Smooth muscle cell (in vitro differentiated cells): ENCODE measurements around the gene IFIT1. TPM values are rescaled to one million over a fixed set of nuclear protein-coding genes. Genes with fewer than 3 reads are reported as not detected.

Experiments used
- DNase-seq: peaks from one replicate; lab custom pipeline; 2025; ENCODE audit not compliant: unreplicated experiment; lab: John Stamatoyannopoulos, UW
- H2AFZ ChIP-seq: fragments of 200-600 bp; sonication (generic); 2 replicates; pipeline ENCODE4 v1.6.0; 2016; ENCODE audit warnings: antibody characterized with exemption, low read depth, mild to moderate bottlenecking
- H3F3A ChIP-seq: fragments of 200-600 bp; sonication (generic); 2 replicates; pipeline ENCODE4 v1.6.0; 2017; ENCODE audit warnings: antibody characterized with exemption, low read depth
- H3K27ac ChIP-seq: fragments of 200-600 bp; sonication (generic); 2 replicates; pipeline ENCODE4 v1.5.1; 2016; ENCODE audit warnings: low read depth, mild to moderate bottlenecking
- H3K27me3 ChIP-seq: fragments of 200-600 bp; sonication (generic); 2 replicates; pipeline ENCODE4 v1.6.1; 2016; ENCODE audit warnings: low read depth, mild to moderate bottlenecking
- H3K36me3 ChIP-seq: fragments of 200-600 bp; sonication (generic); 2 replicates; pipeline ENCODE4 v1.5.1; 2016; ENCODE audit warnings: low read depth
- H3K4me1 ChIP-seq: fragments of 200-600 bp; sonication (generic); 2 replicates; pipeline ENCODE4 v1.5.1; 2016; ENCODE audit warnings: low read depth
- H3K4me2 ChIP-seq: fragments of 200-600 bp; sonication (generic); 2 replicates; pipeline ENCODE4 v1.6.0; 2016; ENCODE audit warnings: mild to moderate bottlenecking
- H3K4me3 ChIP-seq: fragments of 200-600 bp; sonication (generic); 2 replicates; pipeline ENCODE4 v1.5.1; 2016; ENCODE audit warnings: mild to moderate bottlenecking
- H3K79me2 ChIP-seq: fragments of 200-600 bp; sonication (generic); 2 replicates; pipeline ENCODE4 v1.6.0; 2016; ENCODE audit warnings: low read depth, mild to moderate bottlenecking
- H3K9ac ChIP-seq: fragments of 200-600 bp; sonication (generic); 2 replicates; pipeline ENCODE4 v1.6.0; 2016; ENCODE audit warnings: low read depth
- H3K9me3 ChIP-seq: fragments of 200-600 bp; sonication (generic); replicated peaks from 2 replicates; pipeline ENCODE4 v1.5.1; 2016; ENCODE audit warnings: low read depth
- H4K20me1 ChIP-seq: fragments of 200-600 bp; sonication (generic); 2 replicates; pipeline ENCODE4 v1.6.0; 2016; ENCODE audit warnings: low read depth
- CTCF ChIP-seq: fragments of 200-600 bp; sonication (generic); IDR thresholded peaks from 2 replicates; pipeline ENCODE4 v1.5.1; 2017; ENCODE audit warnings: borderline replicate concordance, mild to moderate bottlenecking, antibody characterized with exemption; ENCODE audit not compliant: insufficient read depth, poor library complexity, severe bottlenecking
- WGBS: methylation state at CpG from one replicate; pipeline ENCODE4 v1.1.7; 2016; ENCODE audit warnings: low lambda C conversion rate; 5-methylcytosine and 5-hydroxymethylcytosine counted together
- polyA plus RNA-seq: library from polyadenylated mRNA; unstranded; fragments of >200 nt; fragmentation: Nextera tagmentation; extraction: Ambion mirVana; gene quantifications from 2 replicates; pipeline ENCODE4 v1.2.1, GENCODE V29; 2016
- total RNA-seq: library from RNA; depleted of rRNA; stranded (reverse); fragments of >200 nt; gene quantifications from 2 replicates; pipeline ENCODE4 v1.2.3, GENCODE V29; 2014

The IFIT1 gene
- total and polyA plus RNA-seq, 2 experiments from 2014 or later: 1.2 to 1.8 TPM

- Histone ChIP-seq H3K36me3 (no peaks in the 10 kb centered on the region), H3K4me2 (no peak overlapping the region), H3K79me2 (no peaks in the 10 kb centered on the region), H3K27ac (no peak overlapping the region), H3F3A (no peaks in the 10 kb centered on the region), H2AFZ (no peak overlapping the region), H4K20me1 (no peaks in the 10 kb centered on the region), H3K9ac (no peak overlapping the region), H3K9me3 (no peaks in the 10 kb centered on the region), H3K27me3 (no peaks in the 10 kb centered on the region), H3K4me1 (no peaks in the 10 kb centered on the region), H3K4me3 (no peak overlapping the region)
- DNase-seq: no peak
- WGBS: 76% methylated on average over 1 of the region's 1 CpG
- no peak for TF ChIP-seq CTCF
These were observed 36.5 kb downstream of the IFIT1 start for GRCh38 chr10:89428877-89429276.

GRCh38 chr10:89431977-89432376 is 39.6 kb downstream of the IFIT1 start:
- Histone ChIP-seq H3K27me3 (no peaks in the 10 kb centered on the region), H3K27ac (no peak overlapping the region), H3K4me2 (no peak overlapping the region), H3K4me3 (no peak overlapping the region), H3K36me3 (no peaks in the 10 kb centered on the region), H4K20me1 (no peaks in the 10 kb centered on the region), H3K9me3 (no peaks in the 10 kb centered on the region), H2AFZ (no peak overlapping the region), H3K79me2 (no peaks in the 10 kb centered on the region), H3K4me1 (no peaks in the 10 kb centered on the region), H3K9ac (no peak overlapping the region), H3F3A (no peaks in the 10 kb centered on the region)
- DNase-seq: no peak
- WGBS: 81% methylated on average over 3 of the region's 3 CpGs
- TF ChIP-seq CTCF: no peak

GRCh38 chr10:89438525-89438924 is 46.1 kb downstream of the IFIT1 start:
- 58% methylated on average over 4 of the region's 4 CpGs for WGBS
- Histone ChIP-seq H3K9ac (no peak overlapping the region), H3K27me3 (no peaks in the 10 kb centered on the region), H3K36me3 (no peaks in the 10 kb centered on the region), H2AFZ (no peak overlapping the region), H3K4me1 (no peaks in the 10 kb centered on the region), H3K27ac (no peak overlapping the region), H3K4me3 (no peak overlapping the region), H3K9me3 (no peaks in the 10 kb centered on the region), H3K79me2 (no peaks in the 10 kb centered on the region), H3F3A (no peaks in the 10 kb centered on the region), H3K4me2 (no peak overlapping the region), H4K20me1 (no peaks in the 10 kb centered on the region)
- no peak for DNase-seq
- TF ChIP-seq CTCF: no peak

- no peaks in the 10 kb centered on the region for H3K36me3 ChIP-seq
- H3K4me2 ChIP-seq: no peak overlapping the region
- no peak for DNase-seq
- WGBS: 95% methylated on average over 4 of the region's 4 CpGs
- no peaks in the 10 kb centered on the region for H4K20me1 ChIP-seq
- H3K79me2 ChIP-seq: no peaks in the 10 kb centered on the region
- TF ChIP-seq CTCF: no peak
- H3K4me3 ChIP-seq: no peak overlapping the region
- no peaks in the 10 kb centered on the region for H3K9me3 ChIP-seq
- no peaks in the 10 kb centered on the region for H3F3A ChIP-seq
- H3K9ac ChIP-seq: no peak overlapping the region
- no peaks in the 10 kb centered on the region for H3K27me3 ChIP-seq
- H3K27ac ChIP-seq: no peak overlapping the region
- H2AFZ ChIP-seq: no peak overlapping the region
- no peaks in the 10 kb centered on the region for H3K4me1 ChIP-seq
These were observed 48.0 kb downstream of the IFIT1 start for GRCh38 chr10:89440226-89441009.
